Measurements from ENCODE around the gene HIGD2B. TPM values are rescaled to one million over a fixed set of nuclear protein-coding genes. Genes with fewer than 3 reads are reported as not detected.
A peak's percentile ranks its signal among the peaks of the same experiment; 100 is the strongest.
"Not testable (repeated sequence)": the region's sequence is repeated elsewhere in the genome, so short reads cannot be mapped to it uniquely, and the experiment has no call there.

The HIGD2B gene
- total RNA-seq, 4 donors from 2014 or later = not detected

GRCh38 chr15:72727154-72727553 is 41.2 kb upstream of the HIGD2B start:
- DNase-seq (ENCODE audit: low spot score in 2 of 2) = no peak
- no peak overlapping the region for H3K4me3 ChIP-seq (ENCODE audit: low read depth, poor library complexity, severe bottlenecking)
- TF ChIP-seq, protein P1, sequence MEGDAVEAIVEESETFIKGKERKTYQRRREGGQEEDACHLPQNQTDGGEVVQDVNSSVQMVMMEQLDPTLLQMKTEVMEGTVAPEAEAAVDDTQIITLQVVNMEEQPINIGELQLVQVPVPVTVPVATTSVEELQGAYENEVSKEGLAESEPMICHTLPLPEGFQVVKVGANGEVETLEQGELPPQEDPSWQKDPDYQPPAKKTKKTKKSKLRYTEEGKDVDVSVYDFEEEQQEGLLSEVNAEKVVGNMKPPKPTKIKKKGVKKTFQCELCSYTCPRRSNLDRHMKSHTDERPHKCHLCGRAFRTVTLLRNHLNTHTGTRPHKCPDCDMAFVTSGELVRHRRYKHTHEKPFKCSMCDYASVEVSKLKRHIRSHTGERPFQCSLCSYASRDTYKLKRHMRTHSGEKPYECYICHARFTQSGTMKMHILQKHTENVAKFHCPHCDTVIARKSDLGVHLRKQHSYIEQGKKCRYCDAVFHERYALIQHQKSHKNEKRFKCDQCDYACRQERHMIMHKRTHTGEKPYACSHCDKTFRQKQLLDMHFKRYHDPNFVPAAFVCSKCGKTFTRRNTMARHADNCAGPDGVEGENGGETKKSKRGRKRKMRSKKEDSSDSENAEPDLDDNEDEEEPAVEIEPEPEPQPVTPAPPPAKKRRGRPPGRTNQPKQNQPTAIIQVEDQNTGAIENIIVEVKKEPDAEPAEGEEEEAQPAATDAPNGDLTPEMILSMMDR (IDR thresholded peaks at IDR 0.05) = no peak
- no peak for TF ChIP-seq POLR2A (IDR thresholded peaks at IDR 0.05)
- intact Hi-C loops (cut with DNase I; ENCODE audit: low total_unique reads) = no loop called here

DNA sequence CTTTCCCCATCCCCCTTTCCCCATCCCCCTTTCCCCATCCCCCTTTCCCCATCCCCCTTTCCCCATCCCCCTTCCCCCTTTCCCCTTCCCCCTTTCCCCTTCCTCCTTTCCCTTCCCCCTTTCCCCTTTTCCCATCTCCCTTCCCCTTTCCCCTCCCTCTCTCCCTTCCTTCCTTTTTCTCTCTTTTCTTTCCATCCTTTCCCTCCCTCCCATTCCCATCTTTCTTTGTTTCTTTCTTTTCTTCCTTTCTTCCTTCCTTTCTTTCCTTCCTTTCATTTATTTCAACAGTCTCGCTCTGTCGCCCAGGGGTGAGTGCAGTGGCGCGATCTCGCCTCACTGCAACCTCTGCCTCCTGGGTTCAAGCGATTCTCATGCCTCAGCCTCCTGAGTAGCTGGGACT is 39.9 kb upstream of the HIGD2B start:
- DNase-seq (ENCODE audit: low spot score in 2 of 2); intact Hi-C loops (cut with DNase I; ENCODE audit: low total_unique reads); H3K4me3 ChIP-seq (ENCODE audit: low read depth, poor library complexity, severe bottlenecking): not testable (repeated sequence)
- WGBS, 2 donors = 96 to 100% methylated on average over 6 of the region's 6 CpGs

GRCh38 chr15:72725446-72725845 is 39.5 kb upstream of the HIGD2B start:
- intact Hi-C loops (cut with DNase I; ENCODE audit: low total_unique reads) = no loop called here
- no peak overlapping the region for H3K4me3 ChIP-seq (ENCODE audit: low read depth, poor library complexity, severe bottlenecking)
- DNase-seq (ENCODE audit: low spot score in 2 of 2) = no peak
- WGBS, 2 donors = 82 to 83% methylated on average over 3 of the region's 3 CpGs
- TF ChIP-seq, protein P1 (IDR thresholded peaks at IDR 0.05) = no peak
- TF ChIP-seq POLR2A (IDR thresholded peaks at IDR 0.05) = no peak

DNA sequence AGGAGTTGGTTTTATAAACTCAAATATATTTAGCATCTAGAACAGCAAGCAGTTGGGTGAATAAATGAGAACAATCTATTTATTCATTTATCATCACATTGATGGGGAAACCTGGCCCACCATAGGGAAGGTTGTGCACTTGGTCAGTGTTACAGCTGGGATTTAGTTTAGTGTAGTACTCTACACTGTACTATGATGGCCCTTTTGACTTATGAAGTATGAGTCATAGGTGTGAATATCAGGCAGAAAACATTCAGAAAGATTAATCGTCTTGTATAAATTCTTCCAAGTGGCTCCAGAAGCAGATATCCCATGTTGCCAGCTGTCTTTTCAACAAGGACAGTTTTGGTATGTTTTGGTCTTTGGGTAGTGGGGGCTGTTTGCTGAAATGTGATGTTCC is 38.0 kb upstream of the HIGD2B start:
- 60 to 86% methylated on average over 1 of the region's 1 CpG for WGBS, 2 donors
- no peak for TF ChIP-seq POLR2A (IDR thresholded peaks at IDR 0.05)
- TF ChIP-seq, protein P1 (IDR thresholded peaks at IDR 0.05) = no peak
- intact Hi-C loops (cut with DNase I; ENCODE audit: low total_unique reads) = no loop called here
- H3K4me3 ChIP-seq (ENCODE audit: low read depth, poor library complexity, severe bottlenecking) = no peak overlapping the region
- DNase-seq (ENCODE audit: low spot score in 2 of 2) = no peak

DNA sequence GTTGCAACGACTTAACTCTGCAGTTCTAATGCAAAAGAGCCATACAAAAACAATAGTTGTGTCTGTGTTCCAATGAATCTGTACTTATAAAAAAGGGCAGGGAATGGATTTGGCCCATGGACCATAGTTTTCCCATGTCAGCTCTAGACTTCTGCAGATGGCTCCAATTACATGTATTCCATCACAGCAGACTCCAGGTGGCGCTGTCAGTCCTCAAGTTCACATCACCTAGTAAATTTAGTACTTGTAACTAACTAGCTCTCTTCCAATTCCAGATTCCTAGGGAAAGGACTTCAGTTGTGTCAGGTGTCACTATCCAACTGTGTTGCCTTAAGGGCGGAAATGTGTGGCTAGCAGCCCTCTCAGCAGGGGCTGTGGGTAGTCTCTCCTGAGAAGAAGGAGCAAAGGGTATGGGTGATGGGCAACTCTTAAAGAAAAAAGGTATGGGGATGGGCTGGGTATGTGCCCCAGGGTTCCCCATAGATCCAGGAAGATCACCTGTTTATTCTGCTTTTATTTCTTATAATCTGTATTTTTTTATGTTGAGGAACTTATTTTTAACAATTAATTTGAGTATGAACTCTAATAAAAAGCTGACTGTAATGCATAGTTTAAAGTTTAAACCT is 36.2 kb upstream of the HIGD2B start:
- peak in 1 of 2 donors; percentile 28 for DNase-seq (ENCODE audit: low spot score in 2 of 2)
- TF ChIP-seq POLR2A (IDR thresholded peaks at IDR 0.05) = no peak
- TF ChIP-seq, protein P1 (IDR thresholded peaks at IDR 0.05) = no peak
- no peak overlapping the region for H3K4me3 ChIP-seq (ENCODE audit: low read depth, poor library complexity, severe bottlenecking)
- intact Hi-C loops (cut with DNase I; ENCODE audit: low total_unique reads) = no loop called here
- 43 to 53% methylated on average over 3 of the region's 3 CpGs for WGBS, 2 donors

- intact Hi-C loops (cut with DNase I; ENCODE audit: low total_unique reads); DNase-seq (ENCODE audit: low spot score in 2 of 2); H3K4me3 ChIP-seq (ENCODE audit: low read depth, poor library complexity, severe bottlenecking): not testable (repeated sequence)
- 82 to 88% methylated on average over 8 of the region's 8 CpGs for WGBS, 2 donors
These were observed 22.7 kb upstream of the HIGD2B start for GRCh38 chr15:72708551-72709303.

DNA sequence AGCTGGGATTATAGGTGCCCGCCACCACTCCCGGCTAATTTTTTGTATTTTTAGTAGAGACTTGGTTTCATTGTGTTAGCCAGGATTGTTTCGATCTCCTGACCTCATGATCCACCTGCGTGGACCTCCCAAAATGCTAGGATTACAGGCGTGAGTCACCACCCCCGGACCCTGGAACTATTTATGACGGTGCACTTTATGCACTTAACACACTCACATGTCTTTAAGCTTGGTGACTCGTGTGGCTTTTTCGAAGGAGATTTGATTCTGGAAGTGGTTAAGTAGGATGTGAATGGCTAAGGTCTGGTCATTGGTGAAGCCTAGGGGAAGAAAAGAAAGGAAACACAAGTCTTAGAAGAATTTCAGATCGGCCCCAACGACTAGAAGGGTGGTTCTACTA is 20.3 kb upstream of the HIGD2B start:
- intact Hi-C loops (cut with DNase I; ENCODE audit: low total_unique reads) = no loop called here
- WGBS, 2 donors = 92 to 94% methylated on average over 11 of the region's 11 CpGs
- no peak for TF ChIP-seq POLR2A (IDR thresholded peaks at IDR 0.05)
- TF ChIP-seq, protein P1 (IDR thresholded peaks at IDR 0.05) = no peak
- no peak for DNase-seq (ENCODE audit: low spot score in 2 of 2)
- no peak overlapping the region for H3K4me3 ChIP-seq (ENCODE audit: low read depth, poor library complexity, severe bottlenecking)
